Suprapubic skin (tissue), 2 donors: ENCODE data around the gene SUSD4.

Source experiments
- EP300 ChIP-seq: sonication (generic); formaldehyde crosslinking; IDR thresholded peaks from one replicate; pipeline ENCODE4 v1.6.1; 2017; ENCODE audit warnings: antibody characterized with exemption
- POLR2A ChIP-seq, 2 donors: fragments of 450-650 bp; IDR thresholded peaks; one replicate each; pipeline ENCODE4 v1.6.1; 2017; ENCODE audit warnings: antibody characterized with exemption in 2 of 2, mild to moderate bottlenecking in 2 of 2, moderate library complexity in 2 of 2

DNA sequence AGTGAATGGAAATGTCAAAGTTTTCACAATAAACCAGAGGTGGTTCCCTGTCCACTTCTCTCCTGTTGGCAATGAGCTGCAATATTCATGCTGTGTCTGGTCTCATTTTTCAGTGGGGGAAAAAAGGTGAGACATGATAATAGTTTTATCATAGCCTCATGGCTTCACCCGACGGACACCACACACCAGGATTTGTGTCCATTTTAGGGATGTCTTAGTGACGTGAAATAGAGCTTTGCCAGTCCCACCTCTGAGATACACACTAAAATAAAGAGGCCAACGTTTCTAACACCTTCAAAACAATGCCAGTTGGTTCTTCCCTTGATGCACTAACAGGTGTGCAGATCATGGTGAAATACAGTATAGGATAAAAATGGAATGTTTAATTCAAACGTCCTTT is 129.4 kb downstream of the SUSD4 start:
- TF ChIP-seq POLR2A (IDR thresholded peaks at IDR 0.05) (no peak), EP300 (no peak)
